Germinal center (tissue), 1 donor: ENCODE measurements around the gene KDM1B.

Experiments used
- DNase-seq: peaks from one replicate; pipeline ENCODE4 v3.0.0; 2012; ENCODE audit warnings: mixed read lengths, low spot score

Gene KDM1B, protein sequence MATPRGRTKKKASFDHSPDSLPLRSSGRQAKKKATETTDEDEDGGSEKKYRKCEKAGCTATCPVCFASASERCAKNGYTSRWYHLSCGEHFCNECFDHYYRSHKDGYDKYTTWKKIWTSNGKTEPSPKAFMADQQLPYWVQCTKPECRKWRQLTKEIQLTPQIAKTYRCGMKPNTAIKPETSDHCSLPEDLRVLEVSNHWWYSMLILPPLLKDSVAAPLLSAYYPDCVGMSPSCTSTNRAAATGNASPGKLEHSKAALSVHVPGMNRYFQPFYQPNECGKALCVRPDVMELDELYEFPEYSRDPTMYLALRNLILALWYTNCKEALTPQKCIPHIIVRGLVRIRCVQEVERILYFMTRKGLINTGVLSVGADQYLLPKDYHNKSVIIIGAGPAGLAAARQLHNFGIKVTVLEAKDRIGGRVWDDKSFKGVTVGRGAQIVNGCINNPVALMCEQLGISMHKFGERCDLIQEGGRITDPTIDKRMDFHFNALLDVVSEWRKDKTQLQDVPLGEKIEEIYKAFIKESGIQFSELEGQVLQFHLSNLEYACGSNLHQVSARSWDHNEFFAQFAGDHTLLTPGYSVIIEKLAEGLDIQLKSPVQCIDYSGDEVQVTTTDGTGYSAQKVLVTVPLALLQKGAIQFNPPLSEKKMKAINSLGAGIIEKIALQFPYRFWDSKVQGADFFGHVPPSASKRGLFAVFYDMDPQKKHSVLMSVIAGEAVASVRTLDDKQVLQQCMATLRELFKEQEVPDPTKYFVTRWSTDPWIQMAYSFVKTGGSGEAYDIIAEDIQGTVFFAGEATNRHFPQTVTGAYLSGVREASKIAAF

GRCh38 chr6:18155150-18155863 lies at the start of gene KDM1B:
KDM1B (plus strand) TSS chr6:18155422; CDS start chr6:18159896, 4,474 bp downstream.
- peak; percentile 99 for DNase-seq

DNA sequence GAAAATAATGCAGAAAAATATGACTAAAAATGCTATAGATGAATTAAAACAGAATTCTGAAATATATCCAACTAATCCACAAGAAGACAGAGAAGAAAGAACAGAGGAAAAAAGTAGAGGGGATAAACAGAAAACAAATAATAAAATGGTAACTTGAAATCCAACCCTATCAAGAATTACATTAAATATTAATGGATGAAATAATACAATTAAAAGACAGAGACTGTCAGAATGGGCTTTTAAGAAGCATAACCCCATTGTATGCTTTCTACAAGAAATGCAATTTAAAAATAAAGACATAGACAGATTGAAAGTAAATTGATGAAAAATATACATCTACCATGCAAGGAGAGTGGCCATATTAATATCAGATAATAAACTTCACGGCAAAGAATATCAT lies 48.2 kb upstream of the KDM1B start:
- DNase-seq: no peak

GRCh38 chr6:18110162-18110561 lies 45.1 kb upstream of the KDM1B start:
- DNase-seq: no peak

- DNase-seq: no peak
Measured at GRCh38 chr6:18115356-18115755, 39.9 kb upstream of the KDM1B start.

DNA sequence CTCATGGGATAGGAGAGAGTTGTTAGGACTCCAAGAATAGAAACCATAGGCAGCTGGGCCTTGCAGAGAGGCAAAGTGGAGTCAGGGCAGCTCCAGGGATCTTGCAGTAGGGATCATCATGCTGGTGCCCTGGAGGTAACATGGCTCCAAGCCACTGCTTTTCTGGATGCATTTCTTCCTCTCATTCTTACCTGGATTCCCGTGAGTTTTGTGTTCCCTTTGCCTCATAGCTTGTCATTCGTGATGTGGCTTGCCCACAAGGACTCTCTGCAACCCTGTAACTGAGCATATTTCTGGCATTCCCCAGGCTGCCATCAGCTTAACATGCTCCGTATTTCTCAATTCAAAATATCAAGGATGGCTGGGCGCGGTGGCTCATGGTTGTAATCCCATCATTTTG lies 38.1 kb upstream of the KDM1B start:
- no peak for DNase-seq

GRCh38 chr6:18118330-18118729 lies 36.9 kb upstream of the KDM1B start:
- no peak for DNase-seq

DNA sequence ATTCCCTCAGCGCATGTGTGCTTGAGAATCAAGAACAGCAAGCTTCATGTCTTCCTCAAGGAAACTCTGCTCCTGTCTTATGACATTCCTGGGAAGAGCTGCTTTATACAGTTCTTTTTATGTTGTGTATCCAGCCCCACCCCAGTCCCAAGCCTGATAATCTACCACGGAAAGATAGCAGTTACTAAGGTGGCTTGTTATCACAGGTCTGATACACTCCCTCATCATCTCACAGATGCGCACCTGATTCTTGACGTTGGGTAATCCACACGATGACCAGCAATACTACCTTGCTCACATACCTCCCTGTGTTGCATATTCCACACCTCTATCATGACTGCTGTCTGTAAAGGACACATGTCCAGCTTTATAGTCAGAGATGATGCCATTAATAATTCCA lies 36.0 kb upstream of the KDM1B start:
- DNase-seq: no peak

DNA sequence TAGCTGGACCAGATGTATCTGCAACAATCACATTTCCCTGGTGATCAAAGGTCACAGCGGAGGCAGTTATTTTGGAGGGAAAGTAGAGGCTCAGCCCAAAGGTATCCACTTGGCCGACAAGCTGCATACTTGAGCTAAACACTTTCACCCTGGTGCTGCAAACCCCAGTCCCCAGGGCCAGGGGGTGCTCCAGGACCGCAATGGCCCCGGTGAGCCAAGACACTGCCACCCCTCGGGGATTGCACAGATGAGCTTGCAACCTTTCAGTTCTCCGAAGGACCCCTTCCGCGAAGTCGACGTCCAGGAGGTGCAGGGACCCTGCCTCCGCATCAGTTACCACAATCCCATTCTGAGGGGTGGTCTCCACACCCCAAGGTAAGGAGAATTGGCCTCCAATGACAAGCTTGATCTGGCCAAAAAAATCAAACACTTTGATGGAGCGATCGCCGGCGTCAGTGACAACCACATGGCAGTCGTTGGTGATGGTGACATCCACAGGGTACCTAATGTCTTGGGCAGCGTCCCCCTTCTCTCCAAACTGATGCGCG lies 33.6 kb upstream of the KDM1B start:
- DNase-seq: no peak

- DNase-seq: peak; percentile 80
Measured at GRCh38 chr6:18122128-18123093, 32.8 kb upstream of the KDM1B start, which contains the start of gene NHLRC1. NHLRC1 (minus strand) TSS chr6:18122677; CDS start chr6:18122606, 71 bp downstream.

DNA sequence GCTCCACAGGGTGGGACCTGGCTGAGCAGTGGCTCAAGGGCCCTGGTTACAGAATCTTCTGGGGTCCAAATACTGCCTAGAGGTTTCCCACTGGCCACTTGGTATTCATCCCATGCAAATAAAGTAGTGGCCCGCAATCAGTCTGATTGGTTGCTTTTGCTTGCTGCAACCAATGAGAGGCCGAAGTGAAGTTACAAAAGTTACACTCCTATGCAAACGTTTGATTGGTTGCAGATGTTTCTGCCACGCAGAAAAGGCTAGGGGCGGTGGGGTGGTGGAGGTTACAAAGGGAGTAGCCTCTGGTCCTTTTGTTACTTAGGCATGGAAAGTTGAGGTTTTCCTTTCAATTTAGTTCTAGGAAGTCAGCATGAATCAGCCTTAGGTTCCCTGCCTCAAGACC lies 29.1 kb upstream of the KDM1B start:
- no peak for DNase-seq

DNA sequence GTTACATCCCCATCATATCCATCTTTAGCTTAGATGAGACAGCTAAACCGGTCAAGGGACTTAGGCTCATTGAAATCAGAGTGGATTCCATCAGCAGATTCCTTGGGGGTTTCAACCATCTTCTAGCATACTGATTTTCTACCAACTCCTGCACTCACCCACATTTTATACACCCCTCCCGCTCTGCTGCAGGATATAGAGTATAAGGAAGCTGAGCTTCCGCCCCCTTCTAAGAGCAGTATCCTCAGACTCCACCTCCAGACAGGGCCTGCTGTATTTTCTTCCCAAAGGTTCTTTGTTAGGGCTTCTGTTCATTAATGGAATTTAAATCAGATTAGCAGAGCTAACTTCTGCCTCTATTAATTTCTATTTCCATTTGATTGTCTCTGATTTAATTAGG lies 22.9 kb upstream of the KDM1B start:
- DNase-seq: no peak

DNA sequence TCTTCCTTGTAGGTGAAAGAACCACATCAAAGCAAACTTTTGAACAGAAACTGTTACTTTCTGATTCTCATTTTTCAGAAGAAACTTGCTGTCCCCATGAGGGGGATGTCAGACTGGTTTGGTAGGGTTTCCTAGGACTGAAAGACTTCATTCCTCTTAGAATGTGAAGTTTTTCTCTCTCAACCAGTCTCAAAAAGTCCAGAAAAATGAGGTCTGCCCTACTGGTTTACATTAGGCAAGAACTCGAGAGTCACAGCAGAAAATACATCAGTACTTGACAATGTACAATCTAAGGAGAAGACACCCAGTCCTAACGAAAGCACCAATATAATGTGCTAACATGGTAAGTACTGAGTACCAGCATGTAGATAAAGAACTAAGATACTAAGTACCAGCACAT lies 20.1 kb upstream of the KDM1B start:
- DNase-seq: no peak

DNA sequence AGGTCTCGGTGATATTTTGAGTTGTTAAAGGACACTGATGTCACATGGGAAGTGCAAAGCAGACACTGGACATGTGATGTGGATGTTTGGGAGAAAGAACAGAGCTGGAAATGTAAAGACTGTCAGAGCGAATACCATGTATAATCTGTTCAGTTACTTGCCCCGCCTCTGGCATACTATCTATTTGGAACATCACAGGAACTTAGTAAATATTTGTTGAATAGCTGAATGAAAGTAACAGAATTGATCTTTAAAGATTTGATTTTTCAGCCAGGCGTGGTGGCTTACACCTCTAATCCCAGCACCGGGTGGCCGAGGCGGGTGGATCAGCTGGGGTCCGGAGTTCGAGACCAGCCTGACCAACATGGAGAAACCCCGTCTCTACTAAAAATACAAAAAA lies 19.0 kb upstream of the KDM1B start:
- no peak for DNase-seq

GRCh38 chr6:18138906-18139305 lies 16.3 kb upstream of the KDM1B start:
- no peak for DNase-seq

GRCh38 chr6:18139935-18140621 lies 15.1 kb upstream of the KDM1B start:
- DNase-seq: no peak

GRCh38 chr6:18141805-18142590 lies 13.2 kb upstream of the KDM1B start:
- DNase-seq: no peak

- no peak for DNase-seq
Measured at GRCh38 chr6:18142591-18142861, 12.7 kb upstream of the KDM1B start.

- no peak for DNase-seq
Measured at GRCh38 chr6:18147160-18147559, 8.1 kb upstream of the KDM1B start.

DNA sequence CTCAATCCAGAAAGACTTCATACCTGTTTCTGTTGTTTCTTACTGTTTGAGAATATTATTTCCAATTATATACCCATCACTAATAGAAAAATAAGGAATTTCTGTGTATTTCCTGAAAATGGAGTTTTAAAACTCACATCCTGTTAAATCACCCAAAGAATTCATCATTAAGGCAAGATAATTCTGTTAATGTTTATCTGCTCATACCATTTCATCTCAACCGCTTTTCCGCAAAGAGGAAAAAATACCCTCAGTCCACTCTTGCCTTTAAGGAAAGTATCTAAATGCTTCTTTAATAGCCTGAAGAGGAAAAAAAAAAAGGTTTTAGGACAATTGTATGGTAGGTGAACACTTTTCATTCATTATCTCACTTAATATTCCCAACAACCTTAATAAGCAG lies 7.6 kb upstream of the KDM1B start:
- DNase-seq: no peak
